GM18909 (cell line): ENCODE results near the gene EEIG1.

ENCODE experiments used
- ATAC-seq: cut with Tn5 transposase; IDR thresholded peaks from one replicate; pipeline ENCODE4 v1.9.1; 2021; ENCODE audit warnings: mild to moderate bottlenecking; ENCODE audit not compliant: unreplicated experiment, poor library complexity

EEIG1 gene

GRCh38 chr9:127943011-127943662 is 37.7 kb downstream of the EEIG1 start:
- peak; percentile 5 for ATAC-seq

GRCh38 chr9:127942216-127943010 is 38.4 kb downstream of the EEIG1 start:
- no peak for ATAC-seq

- ATAC-seq, result no peak
Measured at GRCh38 chr9:127941961-127942215, 38.9 kb downstream of the EEIG1 start.

- ATAC-seq, result no peak
Measured at GRCh38 chr9:127941062-127941960, 39.5 kb downstream of the EEIG1 start.

GRCh38 chr9:127940593-127940992 is 40.2 kb downstream of the EEIG1 start:
- no peak for ATAC-seq

- no peak for ATAC-seq
Measured at GRCh38 chr9:127938298-127938690, 42.5 kb downstream of the EEIG1 start.

GRCh38 chr9:127937388-127938297 is 43.1 kb downstream of the EEIG1 start, which contains the start of gene DPM2:
DPM2 (minus strand) TSS chr9:127937854; CDS start chr9:127937820, 34 bp downstream.
- ATAC-seq, result peak; percentile 86

GRCh38 chr9:127937056-127937387 is 43.8 kb downstream of the EEIG1 start:
- ATAC-seq, result no peak

GRCh38 chr9:127936347-127936852 is 44.4 kb downstream of the EEIG1 start:
- no peak for ATAC-seq

- ATAC-seq, result no peak
Measured at GRCh38 chr9:127935765-127936221, 45.0 kb downstream of the EEIG1 start.

- no peak for ATAC-seq
Measured at GRCh38 chr9:127934986-127935385, 45.8 kb downstream of the EEIG1 start.

GRCh38 chr9:127934248-127934647 is 46.5 kb downstream of the EEIG1 start:
- ATAC-seq, result no peak

GRCh38 chr9:127931092-127931881 is 49.5 kb downstream of the EEIG1 start:
- ATAC-seq, result peak; percentile 35
